Osteoblast (primary cell): Measurements from ENCODE around the gene PAK3. TPM values are rescaled to one million over a fixed set of nuclear protein-coding genes. Genes with fewer than 3 reads are reported as not detected.

Experiments
- DNase-seq: peaks from one replicate; pipeline ENCODE4 v3.0.0; 2011; ENCODE audit warnings: low spot score, mixed read lengths; ENCODE audit not compliant: insufficient read length; ENCODE audit errors: missing footprints
- H2AFZ ChIP-seq: 2 replicates; pipeline ENCODE4 v1.6.0; 2011; ENCODE audit warnings: mild to moderate bottlenecking, low read length
- H3K27ac ChIP-seq: 2 replicates; pipeline ENCODE4 v1.5.1; 2011; ENCODE audit warnings: mild to moderate bottlenecking, low read depth, low read length, moderate library complexity
- H3K27me3 ChIP-seq: 2 replicates; pipeline ENCODE4 v1.6.0; 2012; ENCODE audit warnings: mild to moderate bottlenecking, control low read depth, inconsistent platforms, low read length, moderate library complexity; ENCODE audit not compliant: insufficient read depth
- H3K36me3 ChIP-seq: 2 replicates; pipeline ENCODE4 v1.5.1; 2011; ENCODE audit warnings: mild to moderate bottlenecking, low read length, control low read depth, moderate library complexity; ENCODE audit not compliant: insufficient read depth
- H3K4me1 ChIP-seq: 2 replicates; pipeline ENCODE4 v1.5.1; 2011; ENCODE audit warnings: mild to moderate bottlenecking, low read length, control low read depth, moderate library complexity; ENCODE audit not compliant: insufficient read depth
- H3K4me2 ChIP-seq: 2 replicates; pipeline ENCODE4 v1.6.0; 2011; ENCODE audit warnings: mild to moderate bottlenecking, low read length; ENCODE audit not compliant: insufficient read depth
- H3K4me3 ChIP-seq: fragments of 200-600 bp; sonication (generic); 3 replicates; pipeline ENCODE4 v1.5.1; 2012; ENCODE audit warnings: mild to moderate bottlenecking, low read length, inconsistent platforms; ENCODE audit not compliant: insufficient read depth
- H3K79me2 ChIP-seq: 2 replicates; pipeline ENCODE4 v1.6.0; 2012; ENCODE audit warnings: mild to moderate bottlenecking, low read length, control low read depth, inconsistent platforms; ENCODE audit not compliant: insufficient read depth
- H3K9me3 ChIP-seq: 2 replicates; pipeline ENCODE4 v1.5.1; 2011; ENCODE audit warnings: low read depth, low read length, control low read depth
- H4K20me1 ChIP-seq: 2 replicates; pipeline ENCODE4 v1.6.0; 2012; ENCODE audit warnings: mild to moderate bottlenecking, low read length, control low read depth; ENCODE audit not compliant: insufficient read depth
- total RNA-seq: library from RNA; depleted of rRNA; stranded (reverse); fragments of >200 nt; gene quantifications from 2 replicates; pipeline ENCODE4 v1.2.3, GENCODE V29; 2012
- TF ChIP-seq, protein P1 (sequence below): IDR thresholded peaks from 2 replicates; pipeline ENCODE4 v1.5.1; 2011; ENCODE audit warnings: mild to moderate bottlenecking, low read depth, low read length, moderate library complexity; ENCODE audit errors: extremely low read depth

The PAK3 gene
- total RNA-seq, 1 donor, result 1.4 TPM

- Histone ChIP-seq H3K79me2 (no peaks in the 10 kb centered on the region), H3K4me3 (no peak overlapping the region), H3K36me3 (no peaks in the 10 kb centered on the region), H3K4me2 (no peak overlapping the region), H3K27ac (no peak overlapping the region), H2AFZ (no peak overlapping the region), H3K9me3 (no peaks in the 10 kb centered on the region), H3K27me3 (peaks cover 24% of the 10 kb centered on the region), H3K4me1 (no peaks in the 10 kb centered on the region), H4K20me1 (no peaks in the 10 kb centered on the region)
- TF ChIP-seq, protein P1, sequence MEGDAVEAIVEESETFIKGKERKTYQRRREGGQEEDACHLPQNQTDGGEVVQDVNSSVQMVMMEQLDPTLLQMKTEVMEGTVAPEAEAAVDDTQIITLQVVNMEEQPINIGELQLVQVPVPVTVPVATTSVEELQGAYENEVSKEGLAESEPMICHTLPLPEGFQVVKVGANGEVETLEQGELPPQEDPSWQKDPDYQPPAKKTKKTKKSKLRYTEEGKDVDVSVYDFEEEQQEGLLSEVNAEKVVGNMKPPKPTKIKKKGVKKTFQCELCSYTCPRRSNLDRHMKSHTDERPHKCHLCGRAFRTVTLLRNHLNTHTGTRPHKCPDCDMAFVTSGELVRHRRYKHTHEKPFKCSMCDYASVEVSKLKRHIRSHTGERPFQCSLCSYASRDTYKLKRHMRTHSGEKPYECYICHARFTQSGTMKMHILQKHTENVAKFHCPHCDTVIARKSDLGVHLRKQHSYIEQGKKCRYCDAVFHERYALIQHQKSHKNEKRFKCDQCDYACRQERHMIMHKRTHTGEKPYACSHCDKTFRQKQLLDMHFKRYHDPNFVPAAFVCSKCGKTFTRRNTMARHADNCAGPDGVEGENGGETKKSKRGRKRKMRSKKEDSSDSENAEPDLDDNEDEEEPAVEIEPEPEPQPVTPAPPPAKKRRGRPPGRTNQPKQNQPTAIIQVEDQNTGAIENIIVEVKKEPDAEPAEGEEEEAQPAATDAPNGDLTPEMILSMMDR, result no peak
- no peak for DNase-seq
Measured at GRCh38 chrX:111191598-111191997, 95.6 kb downstream of the PAK3 start.

GRCh38 chrX:111199505-111199904 lies 103.5 kb downstream of the PAK3 start:
- no peaks in the 10 kb centered on the region for H3K36me3 ChIP-seq
- H3K4me2 ChIP-seq, result no peak overlapping the region
- H3K4me1 ChIP-seq, result no peaks in the 10 kb centered on the region
- DNase-seq, result no peak
- H2AFZ ChIP-seq, result no peak overlapping the region
- peaks cover 32% of the 10 kb centered on the region for H3K27me3 ChIP-seq
- no peaks in the 10 kb centered on the region for H3K79me2 ChIP-seq
- H3K27ac ChIP-seq, result no peak overlapping the region
- TF ChIP-seq, protein P1, result no peak
- H3K9me3 ChIP-seq, result no peaks in the 10 kb centered on the region
- H4K20me1 ChIP-seq, result no peaks in the 10 kb centered on the region
- no peak overlapping the region for H3K4me3 ChIP-seq

DNA sequence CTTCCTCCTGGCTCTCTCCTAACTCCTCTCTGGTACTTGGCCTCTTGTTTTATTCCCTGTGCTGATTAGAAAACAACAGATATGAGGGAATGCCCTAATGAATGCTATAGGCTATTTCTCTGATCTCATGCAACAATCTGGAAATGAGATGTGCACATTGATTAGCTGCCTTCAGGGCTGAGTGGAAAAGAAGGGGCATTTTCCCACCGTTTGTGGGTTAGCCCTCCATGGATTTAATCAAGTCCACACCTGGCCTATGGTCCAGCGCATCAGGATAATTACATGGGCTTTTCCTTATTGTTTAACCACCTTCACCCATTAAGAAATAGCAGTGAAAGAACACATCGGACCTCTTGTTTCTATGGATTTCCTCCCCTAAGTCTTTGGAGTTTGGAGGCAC lies 104.3 kb downstream of the PAK3 start:
- Histone ChIP-seq H2AFZ (no peak overlapping the region), H3K9me3 (no peaks in the 10 kb centered on the region), H3K27me3 (peaks cover 29% of the 10 kb centered on the region), H3K27ac (no peak overlapping the region), H3K4me3 (no peak overlapping the region), H3K36me3 (no peaks in the 10 kb centered on the region), H4K20me1 (no peaks in the 10 kb centered on the region), H3K4me1 (no peaks in the 10 kb centered on the region), H3K79me2 (no peaks in the 10 kb centered on the region), H3K4me2 (no peak overlapping the region)
- TF ChIP-seq, protein P1, result no peak
- DNase-seq, result no peak

- no peaks in the 10 kb centered on the region for H3K36me3 ChIP-seq
- TF ChIP-seq, protein P1, result no peak
- no peaks in the 10 kb centered on the region for H3K4me1 ChIP-seq
Measured at GRCh38 chrX:111207851-111208250, 111.9 kb downstream of the PAK3 start.

More at GRCh38 chrX:111207851-111208250, 111.9 kb downstream of the PAK3 start:
- no peak overlapping the region for H3K4me3 ChIP-seq
- H3K27me3 ChIP-seq, result peaks cover 19% of the 10 kb centered on the region
- H3K27ac ChIP-seq, result no peak overlapping the region
- DNase-seq, result no peak
- H2AFZ ChIP-seq, result no peak overlapping the region
- H4K20me1 ChIP-seq, result peaks cover 3% of the 10 kb centered on the region
- H3K79me2 ChIP-seq, result no peaks in the 10 kb centered on the region
- H3K9me3 ChIP-seq, result no peaks in the 10 kb centered on the region
- no peak overlapping the region for H3K4me2 ChIP-seq
